ENCODE measurements around the gene ARHGEF7.

GRCh38 chr13:111177921-111178320, 62.8 kb downstream of the ARHGEF7 start:
- TF ChIP-seq CTCF (IDR thresholded peaks at IDR 0.05), result no peak
- no peak for TF ChIP-seq EZH2 (IDR thresholded peaks at IDR 0.05)
- TF ChIP-seq EZH2phosphoT487 (IDR thresholded peaks at IDR 0.05), result no peak

Measured in neural progenitor cell (in vitro differentiated cells).